Neutrophil (primary cell): ENCODE results near the gene TYK2.
"Not testable (repeated sequence)": the region's sequence is repeated elsewhere in the genome, so short reads cannot be mapped to it uniquely, and the experiment has no call there.

Experiments used
- H3K27ac ChIP-seq: fragments of 200-600 bp; sonication (generic); 2 replicates; pipeline ENCODE4 v1.5.1; 2016; ENCODE audit warnings: mild to moderate bottlenecking, moderate library complexity
- H3K27me3 ChIP-seq: fragments of 200-600 bp; sonication (generic); 2 replicates; pipeline ENCODE4 v1.6.0; 2016; ENCODE audit warnings: mild to moderate bottlenecking
- H3K36me3 ChIP-seq: fragments of 200-600 bp; sonication (generic); 2 replicates; pipeline ENCODE4 v1.5.1; 2017
- H3K4me1 ChIP-seq, 2 experiments: fragments of 200-600 bp in 1 of 2; sonication (generic) in 1 of 2; 1 replicate in 1 of 2; 2 replicates in 1 of 2; pipeline versions ENCODE4 v1.5.1 to v1.6.1; 2013 to 2016; ENCODE audit warnings: low read depth in 1 of 2, low read length in 1 of 2, mild to moderate bottlenecking in 1 of 2, moderate library complexity in 1 of 2; ENCODE audit not compliant: control insufficient read depth in 1 of 2, insufficient read depth in 1 of 2
- H3K4me3 ChIP-seq, 2 experiments: fragments of 200-600 bp in 1 of 2; sonication (generic) in 1 of 2; 1 replicate in 1 of 2; 2 replicates in 1 of 2; pipeline ENCODE4 v1.5.1; 2013 to 2016; ENCODE audit warnings: low read depth in 1 of 2, low read length in 1 of 2, mild to moderate bottlenecking in 1 of 2, moderate library complexity in 1 of 2
- H3K9me3 ChIP-seq: fragments of 200-600 bp; sonication (generic); 2 replicates; pipeline ENCODE4 v1.5.1; 2016
- TF ChIP-seq, protein P1 (sequence below): fragments of 200-600 bp; sonication (generic); IDR thresholded peaks from 2 replicates; pipeline ENCODE4 v1.5.1; 2016; ENCODE audit warnings: antibody characterized with exemption

TYK2 gene

GRCh38 chr19:10404888-10405820, 24.8 kb upstream of the TYK2 start:
- H3K27me3 ChIP-seq, result peaks cover 57% of the 10 kb centered on the region
- H3K9me3 ChIP-seq, result no peaks in the 10 kb centered on the region
- no peak overlapping the region for H3K27ac ChIP-seq
- TF ChIP-seq, protein P1, sequence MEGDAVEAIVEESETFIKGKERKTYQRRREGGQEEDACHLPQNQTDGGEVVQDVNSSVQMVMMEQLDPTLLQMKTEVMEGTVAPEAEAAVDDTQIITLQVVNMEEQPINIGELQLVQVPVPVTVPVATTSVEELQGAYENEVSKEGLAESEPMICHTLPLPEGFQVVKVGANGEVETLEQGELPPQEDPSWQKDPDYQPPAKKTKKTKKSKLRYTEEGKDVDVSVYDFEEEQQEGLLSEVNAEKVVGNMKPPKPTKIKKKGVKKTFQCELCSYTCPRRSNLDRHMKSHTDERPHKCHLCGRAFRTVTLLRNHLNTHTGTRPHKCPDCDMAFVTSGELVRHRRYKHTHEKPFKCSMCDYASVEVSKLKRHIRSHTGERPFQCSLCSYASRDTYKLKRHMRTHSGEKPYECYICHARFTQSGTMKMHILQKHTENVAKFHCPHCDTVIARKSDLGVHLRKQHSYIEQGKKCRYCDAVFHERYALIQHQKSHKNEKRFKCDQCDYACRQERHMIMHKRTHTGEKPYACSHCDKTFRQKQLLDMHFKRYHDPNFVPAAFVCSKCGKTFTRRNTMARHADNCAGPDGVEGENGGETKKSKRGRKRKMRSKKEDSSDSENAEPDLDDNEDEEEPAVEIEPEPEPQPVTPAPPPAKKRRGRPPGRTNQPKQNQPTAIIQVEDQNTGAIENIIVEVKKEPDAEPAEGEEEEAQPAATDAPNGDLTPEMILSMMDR, result no peak
- no peaks in the 10 kb centered on the region for H3K36me3 ChIP-seq
- peaks cover 50 to 58% of the 10 kb centered on the region in 2 experiments for H3K4me1 ChIP-seq
- H3K4me3 ChIP-seq, result peak overlapping the region in 1 of 2 experiments; percentile 76

DNA sequence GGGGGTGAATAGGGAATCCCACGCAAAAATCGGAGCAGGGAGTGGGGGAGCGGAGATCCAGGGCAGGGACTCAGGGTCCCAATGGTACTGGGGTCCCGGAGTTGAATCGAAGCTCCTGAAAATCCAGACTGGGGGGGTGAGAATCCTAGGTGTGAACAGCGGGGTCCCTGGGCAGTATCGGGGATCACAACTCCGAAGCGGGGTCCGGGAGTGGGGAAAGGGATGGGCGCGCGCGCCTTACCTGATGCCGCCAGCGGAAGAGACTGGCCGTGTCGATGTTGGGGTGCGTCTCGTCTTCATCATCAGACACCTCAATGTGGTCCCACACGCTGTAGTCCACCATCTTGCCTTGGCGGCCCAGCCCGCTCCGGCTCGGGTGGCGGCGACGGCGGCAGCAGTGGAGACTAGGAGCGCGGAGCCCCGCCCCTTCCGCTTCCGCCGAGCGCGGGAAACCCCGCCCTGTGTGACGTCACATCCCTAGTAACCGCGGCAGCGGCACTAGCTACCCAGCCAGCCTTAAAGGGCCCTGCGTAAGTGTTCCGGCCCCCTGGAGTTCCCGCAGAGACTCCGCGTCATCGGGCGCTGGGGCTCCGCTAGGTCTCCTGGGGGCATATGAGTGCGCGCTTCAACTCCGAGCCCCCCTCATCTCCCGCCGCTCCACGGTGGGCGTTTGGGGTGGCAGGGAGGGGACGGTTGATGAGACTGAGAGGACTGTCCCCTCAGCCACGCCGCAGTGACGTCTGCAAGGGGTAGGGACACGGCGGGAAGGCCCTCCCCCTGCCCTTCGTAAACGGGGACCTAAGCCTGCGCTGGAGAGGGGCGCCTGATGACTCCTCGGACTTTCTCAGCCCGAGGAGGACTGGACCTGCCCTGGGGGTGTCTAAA, 23.0 kb upstream of the TYK2 start, which contains the start of gene CDC37:
CDC37 (minus strand) TSS at position 406 of the 885 bp plus-strand sequence; CDS start at position 343, 63 bp downstream.
- TF ChIP-seq, protein P1, result peak; percentile 28
- Histone ChIP-seq H3K9me3 (no peaks in the 10 kb centered on the region), H3K4me3 (peak within 1 kb of the TSS; percentile 76 to 77), H3K36me3 (no peaks in the 10 kb centered on the region), H3K27ac (peak within 1 kb of the TSS; percentile 60), H3K4me1 (peaks cover 53 to 57% of the 10 kb centered on the region in 2 experiments), H3K27me3 (peaks cover 45% of the 10 kb centered on the region)

DNA sequence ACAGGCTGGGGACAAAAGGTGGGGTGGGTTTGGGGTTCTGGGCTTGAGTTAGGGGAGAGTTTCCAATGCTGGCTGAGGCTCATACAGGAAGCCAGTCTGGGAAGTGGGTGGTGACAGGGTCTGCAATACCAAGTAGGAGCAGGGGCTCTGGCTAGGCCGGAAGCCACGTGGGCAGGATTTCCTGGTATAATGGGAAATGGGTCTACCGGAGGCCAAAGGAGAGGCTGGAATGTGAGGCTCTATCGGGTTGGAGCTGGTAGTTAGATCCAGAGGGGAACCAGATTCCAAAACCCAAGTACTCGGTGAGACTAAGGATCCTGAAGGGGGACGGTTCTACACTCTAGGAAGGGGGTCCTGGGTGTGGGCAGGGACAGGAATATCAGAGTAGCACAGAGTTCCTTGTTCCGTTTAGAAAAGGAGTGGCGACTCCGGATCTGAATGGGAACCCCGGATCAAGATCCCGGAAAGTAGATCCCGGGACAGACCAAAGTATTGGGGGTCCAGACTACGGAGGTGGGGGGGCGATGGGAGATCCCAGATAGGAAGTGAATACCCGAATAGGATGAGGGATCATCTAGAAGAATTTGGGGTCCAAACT, 22.2 kb upstream of the TYK2 start:
- H3K9me3 ChIP-seq, result no peaks in the 10 kb centered on the region
- H3K27me3 ChIP-seq, result peaks cover 39% of the 10 kb centered on the region
- TF ChIP-seq, protein P1, result no peak
- H3K36me3 ChIP-seq, result no peaks in the 10 kb centered on the region
- H3K4me3 ChIP-seq, result peak overlapping the region; percentile 76 to 77
- peaks cover 53 to 57% of the 10 kb centered on the region in 2 experiments for H3K4me1 ChIP-seq
- H3K27ac ChIP-seq, result peak overlapping the region; percentile 60

DNA sequence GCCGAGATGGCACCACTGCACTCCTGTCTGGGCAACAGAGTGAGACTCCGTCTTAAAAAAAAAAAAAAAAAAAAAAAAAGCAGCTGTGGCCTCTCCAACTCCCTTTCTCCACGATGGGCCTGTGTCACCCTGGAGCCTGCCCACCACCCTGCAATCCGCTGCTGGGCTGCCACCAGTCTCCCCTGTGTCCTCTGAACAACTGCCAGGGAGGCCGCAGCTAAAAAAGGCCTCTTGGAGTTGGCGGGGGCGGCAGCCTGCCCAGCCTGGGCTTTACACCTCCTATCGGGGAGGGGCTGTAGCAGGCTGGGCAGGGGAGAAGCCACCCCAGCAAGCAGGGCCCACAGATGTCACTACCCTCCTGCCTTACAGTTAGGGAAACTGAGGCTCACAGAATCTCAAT, 19.5 kb upstream of the TYK2 start:
- Histone ChIP-seq H3K4me3 (no peak overlapping the region), H3K27ac (peak overlapping the region; percentile 69), H3K4me1 (peaks cover 45% of the 10 kb centered on the region in 2 experiments), H3K36me3 (peaks cover 19% of the 10 kb centered on the region), H3K9me3 (no peaks in the 10 kb centered on the region), H3K27me3 (peaks cover 14% of the 10 kb centered on the region)
- TF ChIP-seq, protein P1, result no peak

DNA sequence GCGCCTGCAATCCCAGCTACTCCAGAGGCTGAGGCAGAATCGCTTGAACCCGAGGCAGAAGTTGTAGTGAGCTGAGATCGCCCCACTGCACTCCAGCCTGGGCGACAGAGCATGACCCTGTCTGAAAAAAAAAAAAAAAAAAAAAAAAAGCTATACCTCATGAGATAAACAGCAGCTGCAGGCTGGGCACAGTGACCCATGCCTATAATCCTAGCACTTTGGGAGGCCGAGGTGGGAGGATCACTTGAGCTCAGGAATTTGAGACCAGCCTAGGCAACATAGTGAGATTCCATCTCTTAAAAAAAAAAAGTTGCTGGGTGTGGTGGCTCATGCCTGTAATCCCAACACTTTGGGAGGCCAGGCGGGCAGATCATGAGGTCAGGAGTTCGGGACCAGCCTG, 19.0 kb upstream of the TYK2 start:
- H3K4me1 ChIP-seq, result peaks cover 40 to 41% of the 10 kb centered on the region in 2 experiments
- not testable (repeated sequence) for H3K4me3 ChIP-seq, H3K27me3 ChIP-seq, H3K9me3 ChIP-seq, H3K27ac ChIP-seq
- H3K36me3 ChIP-seq, result peaks cover 25% of the 10 kb centered on the region
